GM12892 (cell line): Measurements from ENCODE around the gene RTKN.

ENCODE experiments used
- POLR2AphosphoS5 ChIP-seq: IDR thresholded peaks from 2 replicates; pipeline ENCODE4 v1.6.1; 2011; ENCODE audit warnings: low read depth, low read length, control low read depth
- TAF1 ChIP-seq: IDR thresholded peaks from 2 replicates; pipeline ENCODE4 v1.6.1; 2011; ENCODE audit warnings: low read depth, mild to moderate bottlenecking, control low read depth, low read length, borderline replicate concordance

DNA sequence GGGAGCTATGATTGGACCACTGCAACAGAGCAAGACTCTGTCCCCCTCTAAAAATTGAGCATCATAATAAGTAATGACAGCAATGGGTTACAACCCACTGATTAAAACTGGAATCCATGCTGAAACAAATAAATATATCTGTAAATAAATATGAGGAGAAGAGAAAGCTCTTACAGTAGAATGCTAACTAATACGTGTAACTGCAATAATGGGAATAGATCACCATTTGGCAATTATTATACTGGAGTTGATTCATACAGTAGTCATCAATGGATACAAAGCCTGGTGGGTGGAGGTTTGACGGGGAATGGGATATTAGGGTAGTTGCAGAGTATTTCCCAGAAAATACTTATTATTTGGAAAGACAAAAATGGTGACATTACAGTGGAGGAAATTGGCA lies 7.0 kb upstream of the RTKN start:
- TF ChIP-seq TAF1 (no peak), POLR2AphosphoS5 (no peak)
